HK-2 (cell line): ENCODE data around the gene NUP62.

Experiments used
- DNase-seq: peaks from one replicate; pipeline ENCODE4 v3.0.0-alpha.2; 2018; ENCODE audit not compliant: unreplicated experiment

NUP62 gene

DNA sequence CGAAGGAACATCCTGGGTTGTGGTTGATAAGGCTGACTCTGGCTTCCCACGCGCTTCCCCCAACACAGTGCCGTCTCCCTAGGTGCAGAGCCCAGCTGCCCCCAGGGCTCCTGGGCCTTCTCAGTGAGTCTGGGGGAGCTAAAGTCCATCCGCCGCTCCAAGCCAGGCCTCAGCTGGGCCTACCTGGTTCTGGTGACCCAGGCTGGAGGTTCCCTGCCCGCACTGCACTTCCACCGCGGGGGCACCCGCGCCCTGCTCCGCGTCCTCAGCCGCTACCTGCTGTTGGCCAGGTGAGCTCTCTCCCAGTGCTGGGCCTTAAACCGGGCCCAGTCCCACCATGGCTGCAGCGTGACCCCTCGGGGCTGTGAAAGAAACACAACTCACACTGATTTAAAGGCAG lies 48.1 kb downstream of the NUP62 start:
- no peak for DNase-seq

DNA sequence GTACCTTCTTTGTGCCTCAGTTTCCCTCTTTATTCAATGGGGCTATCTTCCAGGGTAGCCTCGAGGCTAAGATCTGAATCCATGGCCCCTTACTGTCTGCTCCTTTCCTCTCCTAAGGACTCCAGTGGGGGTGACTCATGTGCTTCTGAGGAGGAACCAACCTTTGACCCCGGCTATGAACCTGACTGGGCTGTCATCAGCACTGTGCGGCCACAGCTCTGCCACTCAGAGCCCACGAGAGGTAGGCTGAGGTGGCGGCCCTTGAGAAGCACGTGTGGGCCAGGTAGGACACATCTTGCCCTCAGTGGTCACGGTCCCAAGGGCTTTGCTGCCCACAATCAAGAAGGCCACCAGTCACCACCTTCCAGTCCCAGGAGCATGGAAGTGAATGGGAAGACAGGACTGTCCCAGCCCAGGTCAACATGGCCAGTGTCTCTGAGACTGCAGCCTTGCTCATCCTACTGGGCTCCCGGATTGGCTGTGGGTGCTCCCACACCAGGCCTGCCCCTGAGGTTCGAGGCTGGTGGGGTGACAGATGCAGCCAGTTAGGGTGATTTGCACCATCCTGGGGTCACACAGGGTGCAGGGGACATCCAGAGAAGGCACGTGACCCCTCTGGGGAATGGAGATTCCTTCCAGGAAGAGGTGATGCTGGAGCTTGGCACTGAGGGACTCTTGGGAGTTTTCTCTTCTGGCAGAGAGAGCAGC lies 49.0 kb downstream of the NUP62 start:
- no peak for DNase-seq

DNA sequence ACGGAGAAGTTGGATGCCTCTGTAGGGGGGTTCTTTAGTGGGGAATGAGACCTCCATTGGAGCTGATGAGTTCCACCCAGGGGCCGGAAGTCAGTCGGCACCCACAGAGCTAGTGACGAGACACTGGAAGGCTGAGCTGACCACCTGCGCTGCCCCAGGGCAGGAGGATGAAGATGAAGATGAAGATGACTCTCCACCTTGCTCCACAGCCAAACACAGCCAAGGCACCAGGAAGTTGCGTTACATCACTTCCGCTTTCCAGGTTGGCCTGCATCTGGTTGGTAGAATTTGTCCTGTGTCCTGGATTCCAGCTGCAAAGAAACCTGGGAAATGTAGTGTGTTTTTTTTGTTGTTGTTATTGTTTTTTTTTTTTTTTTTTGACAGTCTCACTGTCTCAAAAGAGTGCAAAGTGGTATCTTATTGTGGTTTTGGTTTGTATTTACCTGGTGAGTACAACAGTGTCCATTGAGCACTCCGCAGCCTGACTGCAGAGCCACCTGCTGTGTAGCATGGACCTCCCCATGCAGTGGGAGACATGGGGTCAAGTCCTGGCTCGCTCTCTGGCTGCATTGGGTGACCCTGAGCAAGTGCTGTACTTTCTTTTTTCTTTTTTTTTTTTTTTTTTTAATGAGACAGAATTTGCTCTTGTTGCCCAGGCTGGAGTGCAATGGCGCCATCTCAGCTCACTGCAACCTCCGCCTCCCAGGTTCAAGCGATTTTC lies 49.9 kb downstream of the NUP62 start:
- no peak for DNase-seq

DNA sequence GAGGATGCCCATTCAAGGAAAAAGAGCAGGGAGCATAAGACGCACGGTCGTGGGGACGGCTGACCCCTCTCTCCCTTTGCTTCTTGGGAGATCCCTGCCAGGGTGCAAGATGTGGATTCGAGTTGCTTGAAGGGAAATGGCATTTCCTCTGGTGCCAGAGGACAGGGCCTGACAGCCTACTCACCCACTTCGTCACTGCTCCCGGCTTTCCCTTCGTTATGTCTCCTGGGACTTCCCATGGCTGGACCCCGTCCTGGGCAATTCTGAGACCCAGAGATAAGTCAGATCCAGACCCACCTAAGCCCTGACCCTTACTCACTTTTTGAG lies 50.6 kb downstream of the NUP62 start:
- DNase-seq, result no peak

DNA sequence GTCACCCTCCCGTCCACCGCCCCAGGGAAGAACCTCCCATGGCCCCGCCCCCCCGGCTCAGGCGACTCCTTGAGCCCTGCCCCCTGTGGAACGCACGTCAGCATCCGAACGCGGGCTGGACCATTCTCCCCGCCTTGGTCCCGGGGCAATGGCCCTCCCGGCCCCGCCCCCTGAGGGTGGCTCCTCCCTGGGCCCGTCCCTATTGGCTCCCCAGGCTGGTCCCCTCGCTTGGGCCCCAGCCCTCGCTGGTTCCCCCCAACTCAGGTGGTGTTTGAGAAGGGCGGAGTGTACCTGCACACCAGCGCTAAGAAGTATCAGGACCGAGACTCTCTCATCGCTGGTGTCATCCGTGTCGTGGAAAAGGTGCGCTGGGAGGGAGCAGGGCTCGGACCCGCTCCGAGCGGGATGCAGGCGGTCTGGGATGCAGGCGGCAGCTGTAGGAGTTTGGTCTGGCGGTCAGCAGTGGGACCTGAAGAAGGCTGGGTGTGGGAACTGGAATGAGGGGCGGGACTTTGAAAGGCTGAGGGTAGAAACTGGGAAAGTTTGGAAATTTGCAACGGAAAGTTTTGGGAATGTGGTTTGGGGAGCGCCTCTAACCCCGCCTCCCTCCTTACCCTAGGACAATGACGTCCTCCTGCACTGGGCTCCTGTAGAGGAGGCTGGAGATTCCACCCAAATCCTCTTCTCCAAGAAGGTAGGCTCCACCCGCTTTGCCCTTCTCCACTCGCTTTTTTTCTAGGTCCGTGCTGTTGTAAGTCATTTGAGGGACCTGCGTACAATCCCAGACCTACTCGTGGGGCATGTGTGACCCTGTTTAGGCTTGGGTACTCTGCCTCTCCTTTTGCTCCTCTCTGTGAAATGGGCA lies 51.2 kb downstream of the NUP62 start:
- peak; percentile 97 for DNase-seq

DNA sequence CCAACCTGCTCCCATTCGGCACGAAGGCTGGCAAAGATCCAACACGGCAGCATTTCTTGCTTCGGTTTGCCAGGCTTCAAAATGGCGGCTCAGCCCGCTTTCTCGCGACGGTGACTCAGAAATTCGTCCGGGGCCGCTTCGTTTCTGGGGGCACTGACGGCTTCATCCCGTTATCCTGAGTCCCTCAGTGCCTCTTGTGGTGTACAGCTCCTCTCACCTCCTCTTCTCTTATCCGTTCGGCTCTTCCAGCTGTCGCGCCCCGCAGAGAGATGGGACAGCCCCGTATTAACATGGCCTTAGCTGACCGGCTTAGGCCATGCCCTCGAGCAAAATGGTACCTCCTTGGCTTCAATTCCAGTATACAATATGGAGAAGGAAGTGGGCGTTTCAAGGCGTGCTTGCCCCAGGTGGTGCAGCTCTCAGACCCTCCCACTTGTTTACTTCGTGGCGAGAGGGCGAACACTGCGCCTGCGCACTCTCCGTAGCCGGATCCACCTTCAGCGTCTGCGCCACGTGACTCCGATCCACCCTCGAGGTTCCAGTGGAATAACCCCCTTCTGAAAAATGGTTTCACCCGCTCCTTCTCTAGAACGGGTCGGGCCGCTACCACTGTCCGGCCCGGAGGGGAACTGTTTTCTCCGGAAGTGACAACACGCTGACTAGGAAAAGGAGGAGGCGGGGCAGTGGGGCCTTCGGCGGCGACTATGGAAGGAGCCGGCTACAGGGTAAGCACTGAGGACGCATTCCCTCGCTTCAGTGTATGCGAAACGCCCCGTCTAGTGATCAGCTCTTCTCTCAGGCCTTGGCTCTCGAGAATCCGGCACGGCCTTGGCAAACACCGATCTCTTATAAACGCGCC lies 52.1 kb downstream of the NUP62 start, which contains the start of the genes AKT1S1 and TBC1D17:
AKT1S1 (minus strand) TSS at position 336 of the 859 bp plus-strand sequence. CDS start 4,060 bp downstream, outside the sequence.
TBC1D17 (plus strand) TSS at position 683 of the 859 bp plus-strand sequence; CDS start at position 705, 22 bp downstream.
- peak; percentile 99 for DNase-seq

- DNase-seq, result peak; percentile 97
These were observed 52.8 kb downstream of the NUP62 start for GRCh38 chr19:49876422-49877019.

DNA sequence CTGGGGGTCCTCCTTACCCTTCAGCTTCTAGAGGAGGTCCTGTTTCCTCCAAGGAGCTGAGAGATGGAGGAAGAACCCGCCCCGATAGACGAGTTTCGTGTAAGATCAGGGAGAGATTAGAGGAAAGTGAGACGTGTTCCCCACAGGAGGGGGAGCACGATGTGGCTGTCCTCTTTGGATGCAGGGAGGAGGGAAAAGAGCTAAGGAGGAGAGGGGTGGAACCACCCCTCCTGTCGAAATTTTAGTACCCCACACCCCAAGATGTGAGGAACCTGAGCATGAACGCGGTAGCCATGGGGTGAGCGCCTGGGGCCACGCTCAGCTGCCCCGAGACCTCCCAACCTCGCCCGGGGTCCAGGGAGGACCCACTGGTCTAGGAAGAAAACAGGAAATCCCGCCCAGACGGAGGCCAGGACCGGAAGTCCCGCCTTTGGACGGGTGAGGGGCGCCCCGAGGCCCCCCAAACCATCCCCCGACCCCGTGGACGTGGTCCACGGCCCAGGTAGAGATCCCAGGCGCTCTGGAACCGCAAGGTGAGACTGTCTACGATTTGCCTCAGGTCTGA lies 53.4 kb downstream of the NUP62 start:
- DNase-seq, result peak; percentile 59

DNA sequence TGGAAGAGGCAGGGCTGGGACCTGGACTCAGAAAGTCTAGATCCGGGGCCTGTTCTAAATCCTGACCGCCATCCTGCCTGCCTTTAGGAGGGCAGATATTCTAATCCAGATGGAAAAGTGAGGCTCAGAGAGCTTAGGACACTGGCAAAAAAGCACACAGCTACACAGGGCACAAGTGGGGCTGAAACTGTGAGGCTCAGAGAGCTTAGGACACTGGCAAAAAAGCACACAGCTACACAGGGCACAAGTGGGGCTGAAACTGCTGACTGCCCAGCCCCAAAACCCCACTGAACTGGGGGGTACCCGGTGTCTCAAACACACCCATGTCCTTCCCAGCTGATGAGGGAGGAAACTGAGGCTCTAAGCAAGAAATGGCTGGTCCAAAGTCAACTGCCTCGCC lies 54.1 kb downstream of the NUP62 start:
- DNase-seq, result no peak

- DNase-seq, result no peak
These were observed 54.7 kb downstream of the NUP62 start for GRCh38 chr19:49874503-49875157.

GRCh38 chr19:49873834-49874233 lies 55.5 kb downstream of the NUP62 start:
- DNase-seq, result no peak

DNA sequence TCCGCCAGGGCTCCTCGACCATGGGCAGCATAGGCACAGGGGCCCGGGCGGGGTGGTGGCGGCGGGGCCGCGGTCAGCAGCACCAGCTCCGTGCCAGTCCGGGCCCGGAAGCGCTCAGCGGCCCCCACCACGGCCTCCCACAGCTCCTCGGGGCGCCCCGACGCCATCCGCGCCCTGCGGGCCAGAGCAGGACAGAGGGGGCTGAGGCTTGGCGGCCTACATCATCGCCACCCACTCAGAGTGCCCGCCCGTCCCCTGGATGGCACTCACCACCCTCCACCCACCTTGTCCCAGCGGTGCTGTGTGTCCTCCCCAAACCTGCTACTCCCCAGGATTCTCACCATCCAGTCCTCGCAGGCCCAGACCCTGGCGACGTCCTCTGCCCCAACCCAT lies 56.2 kb downstream of the NUP62 start:
- no peak for DNase-seq

DNA sequence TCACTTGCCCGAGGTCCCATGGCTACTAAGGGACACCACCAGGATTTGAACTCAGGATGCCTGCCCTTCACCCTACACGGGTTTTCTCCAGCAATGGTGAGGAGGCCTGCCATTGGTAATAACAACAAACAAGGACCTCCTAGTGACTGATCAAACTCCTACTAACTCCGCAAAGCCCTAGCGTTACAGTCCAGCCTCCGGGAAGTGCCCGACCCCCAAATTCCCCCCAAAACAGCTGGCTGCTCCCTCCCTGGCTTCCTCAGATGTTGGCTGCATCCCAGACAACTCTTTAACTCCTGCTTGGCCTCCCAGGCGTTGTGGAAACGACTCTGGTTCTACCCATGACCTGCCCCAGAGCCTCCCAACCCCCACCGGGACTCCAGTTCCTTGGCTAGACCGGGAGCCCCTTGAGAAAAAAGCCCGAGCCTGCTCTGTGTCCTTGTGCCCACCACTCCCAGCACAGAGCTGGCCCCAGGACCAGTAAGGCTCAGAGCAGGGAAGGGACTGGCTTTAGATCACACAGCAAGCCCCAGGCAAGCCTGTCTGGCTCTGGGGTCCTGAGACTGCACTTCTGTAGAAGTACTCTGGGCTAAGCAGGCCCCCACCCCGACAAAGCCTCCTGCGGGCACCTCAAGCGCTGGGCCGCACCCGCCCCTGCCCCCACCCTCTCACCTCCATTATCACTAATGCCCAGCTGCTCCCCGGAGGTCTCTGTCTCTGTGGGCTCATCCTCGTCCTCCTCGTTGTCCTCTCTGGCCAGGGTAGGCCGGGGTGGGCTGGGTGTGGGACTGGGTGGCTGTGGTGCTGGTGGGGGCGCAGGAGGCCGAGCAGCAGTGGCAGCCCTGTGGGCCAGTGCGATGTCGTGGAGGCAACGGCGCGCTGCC lies 56.8 kb downstream of the NUP62 start:
- no peak for DNase-seq

DNA sequence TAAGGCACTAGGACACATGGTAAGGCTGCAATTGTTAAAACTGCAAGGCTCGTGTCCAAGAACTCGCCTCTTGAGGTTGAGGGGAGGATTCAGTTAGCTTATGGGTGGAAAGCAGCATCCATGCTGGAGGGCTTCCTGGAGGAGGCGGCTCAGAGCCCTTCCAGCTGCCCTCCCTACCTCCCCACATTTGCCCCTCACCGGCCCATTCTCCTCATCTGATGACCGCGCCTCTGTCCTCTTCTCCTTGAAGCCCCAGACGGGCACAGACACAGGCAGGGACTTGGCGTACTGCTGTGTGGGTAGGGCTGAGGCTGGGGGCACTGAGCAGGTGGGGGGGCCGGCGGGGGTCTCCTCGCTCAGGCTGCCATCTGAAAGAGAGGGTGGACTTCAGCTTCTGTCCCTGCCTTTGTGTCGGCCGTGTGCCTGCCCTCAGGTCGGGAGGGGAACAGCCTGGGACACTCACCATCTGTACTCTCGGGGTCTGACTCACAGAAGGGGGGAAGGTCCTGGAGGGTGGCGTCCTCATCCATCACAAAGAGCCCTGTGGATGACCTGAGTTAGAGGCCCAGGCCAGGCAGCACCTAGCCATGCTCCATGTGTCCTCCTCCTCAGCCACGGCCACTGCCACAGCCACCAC lies 57.8 kb downstream of the NUP62 start:
- DNase-seq, result no peak

DNA sequence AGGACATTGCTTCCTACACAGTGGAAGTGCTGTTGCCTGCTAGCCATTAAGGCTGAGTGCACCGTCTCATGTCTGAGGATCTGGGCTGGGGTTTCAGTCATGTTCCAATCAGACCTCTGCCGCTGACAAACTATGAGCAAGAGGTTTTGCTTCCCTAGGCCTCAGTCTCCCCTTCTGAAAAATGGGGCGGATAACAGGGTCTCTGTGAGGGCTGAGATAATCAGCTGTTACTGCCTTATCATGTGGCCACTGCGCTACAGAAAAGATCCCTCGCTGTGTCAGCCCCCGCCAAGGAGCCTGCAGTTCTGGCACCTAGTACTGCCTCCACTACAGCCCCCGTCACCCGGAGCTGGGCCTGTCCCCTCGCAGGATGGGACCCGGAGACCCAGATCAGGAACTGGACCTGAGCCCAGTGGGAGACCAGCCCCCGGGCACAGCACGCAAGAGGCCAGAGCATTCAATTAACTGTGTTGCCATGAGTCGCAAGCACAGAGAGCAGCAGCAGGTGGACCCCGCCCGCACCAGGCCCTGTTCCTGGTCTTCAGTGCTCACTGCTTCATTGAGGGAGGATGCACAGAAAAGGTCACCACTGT lies 58.9 kb downstream of the NUP62 start:
- no peak for DNase-seq

DNA sequence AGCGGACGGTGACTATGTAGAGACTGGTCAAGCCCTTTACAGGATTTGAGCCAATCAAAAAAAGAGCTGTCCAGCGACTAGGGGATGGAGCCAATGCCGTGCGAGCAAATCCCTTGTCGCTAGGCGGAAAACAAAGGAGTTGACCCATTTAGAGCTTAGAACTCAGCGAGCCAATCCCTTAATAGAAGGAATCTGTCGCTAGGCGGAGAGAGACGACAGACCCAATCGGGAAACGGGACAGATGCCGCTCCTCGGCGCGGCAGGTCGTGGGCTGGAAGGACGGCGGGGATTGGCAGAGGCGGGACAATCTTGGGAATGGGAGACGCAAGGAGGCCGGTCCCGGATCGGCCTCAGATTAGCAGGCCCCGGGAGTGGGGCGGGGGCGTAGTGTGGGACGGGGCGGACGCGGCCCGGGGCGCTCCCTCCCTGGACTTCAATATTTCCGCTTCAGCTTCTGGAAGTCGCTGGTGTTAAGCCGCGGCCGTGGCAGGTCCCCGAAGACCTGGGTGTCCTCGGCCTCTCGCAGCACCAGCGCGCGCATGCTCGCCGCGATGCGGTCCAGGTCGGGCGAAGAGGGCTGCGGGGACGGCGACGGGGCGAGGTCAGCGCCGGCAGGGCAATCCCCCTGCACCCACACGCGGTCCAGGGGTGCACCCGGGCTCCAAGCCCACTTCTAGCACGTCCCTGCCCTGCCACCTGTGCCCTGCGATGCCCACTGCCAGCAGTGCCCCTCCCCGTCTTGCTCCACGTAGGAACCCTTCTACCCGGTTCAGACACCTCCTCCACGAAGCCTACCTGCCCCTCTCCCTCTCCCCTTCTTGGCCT lies 59.6 kb downstream of the NUP62 start:
- DNase-seq, result peak; percentile 99

DNA sequence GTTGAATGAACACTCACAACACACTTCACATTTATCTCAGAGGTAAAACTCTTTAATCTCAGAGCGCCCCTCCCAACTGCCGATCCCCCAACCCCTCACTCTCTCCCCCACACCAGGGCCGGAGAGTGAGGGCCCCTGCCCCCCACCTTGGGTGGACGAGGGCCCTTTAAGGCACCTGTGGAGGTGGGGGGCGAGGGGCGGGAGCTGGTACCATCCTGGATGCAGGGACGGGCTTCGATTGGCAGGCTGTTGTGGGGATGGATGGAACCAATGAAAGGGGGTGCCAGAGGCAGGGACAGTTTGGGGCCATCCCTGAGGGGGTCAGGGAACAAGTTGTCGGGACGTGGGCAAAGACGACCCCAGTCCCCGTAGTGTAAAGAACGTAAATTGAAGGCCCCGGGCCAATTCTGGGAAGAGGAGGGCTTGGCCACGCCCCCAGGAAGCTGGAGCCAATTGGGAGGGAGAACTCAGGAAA lies 60.3 kb downstream of the NUP62 start:
- DNase-seq, result no peak
